ENCODE measurements around the gene VPS72.

The VPS72 gene

DNA sequence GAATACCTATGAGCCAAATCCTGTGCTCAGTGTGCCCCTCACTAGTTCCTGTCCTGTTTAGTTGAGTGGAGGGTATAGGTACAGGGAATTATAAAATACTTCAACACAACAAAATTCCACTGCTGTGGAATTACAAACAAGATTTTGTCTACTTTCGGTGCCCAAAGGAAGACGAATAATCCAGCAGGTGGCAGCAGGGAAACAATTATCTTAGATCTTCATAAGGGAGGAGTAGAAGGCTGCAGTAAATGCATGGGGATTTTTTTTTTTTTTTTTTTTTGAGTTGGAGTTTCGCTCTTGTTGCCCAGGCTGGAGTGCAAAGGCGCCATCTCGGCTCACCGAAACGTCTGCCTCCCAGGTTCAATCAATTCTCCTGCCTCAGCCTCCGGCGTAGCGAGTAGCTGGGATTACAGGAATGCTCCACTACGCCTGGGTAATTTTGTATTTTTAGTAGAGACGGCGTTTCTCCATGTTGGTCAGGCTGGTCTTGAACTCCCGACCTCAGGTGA is 6.3 kb upstream of the VPS72 start:
- Histone ChIP-seq H3K27ac (ENCODE audit: extremely low read depth, low read depth, low read length) (peak overlapping the region; percentile 35; the same call in 1 of the 2 replicates), H3K4me3 (ENCODE audit: low read depth, low read length) (peak overlapping the region; percentile 26), H3K4me1 (ENCODE audit: control insufficient read depth, insufficient read depth, low read length) (no peaks in the 10 kb centered on the region; the same call in 1 of the 2 replicates), H3K9me3 (ENCODE audit: control insufficient read depth, insufficient read depth, low read depth, low read length) (no peaks in the 10 kb centered on the region), H3K36me3 (ENCODE audit: control insufficient read depth in 2 of 2, insufficient read depth in 1 of 2, low read length in 2 of 2) (no peaks in the 10 kb centered on the region; a peak in 1 of 3 replicates)
- POLR2A ChIA-PET: interaction anchor here (0.7 to 1.2 kb wide), 2 partner anchors 58 to 144 kb away, joined by 3 to 9 read pairs; partner anchors contain the start of gene PSMD4
- CTCF ChIA-PET: interaction anchor here (0.6 to 3.8 kb wide), 11 partner anchors 8 to 144 kb away, joined by 3 to 24 read pairs (median 3); no protein-coding TSS in a partner anchor
- TF ChIP-seq, protein P1, sequence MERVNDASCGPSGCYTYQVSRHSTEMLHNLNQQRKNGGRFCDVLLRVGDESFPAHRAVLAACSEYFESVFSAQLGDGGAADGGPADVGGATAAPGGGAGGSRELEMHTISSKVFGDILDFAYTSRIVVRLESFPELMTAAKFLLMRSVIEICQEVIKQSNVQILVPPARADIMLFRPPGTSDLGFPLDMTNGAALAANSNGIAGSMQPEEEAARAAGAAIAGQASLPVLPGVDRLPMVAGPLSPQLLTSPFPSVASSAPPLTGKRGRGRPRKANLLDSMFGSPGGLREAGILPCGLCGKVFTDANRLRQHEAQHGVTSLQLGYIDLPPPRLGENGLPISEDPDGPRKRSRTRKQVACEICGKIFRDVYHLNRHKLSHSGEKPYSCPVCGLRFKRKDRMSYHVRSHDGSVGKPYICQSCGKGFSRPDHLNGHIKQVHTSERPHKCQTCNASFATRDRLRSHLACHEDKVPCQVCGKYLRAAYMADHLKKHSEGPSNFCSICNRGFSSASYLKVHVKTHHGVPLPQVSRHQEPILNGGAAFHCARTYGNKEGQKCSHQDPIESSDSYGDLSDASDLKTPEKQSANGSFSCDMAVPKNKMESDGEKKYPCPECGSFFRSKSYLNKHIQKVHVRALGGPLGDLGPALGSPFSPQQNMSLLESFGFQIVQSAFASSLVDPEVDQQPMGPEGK (tag by site-specific recombination; IDR thresholded peaks at IDR 0.05): 0 out of 2 replicates have a peak, but pooled peaks have one; percentile 35
- 0 out of 2 replicates have a peak, but pooled peaks have one; percentile 35 for TF ChIP-seq KLF10 (tag by site-specific recombination; IDR thresholded peaks at IDR 0.05)
- TF ChIP-seq BCL11B (tag by site-specific recombination; IDR thresholded peaks at IDR 0.05; ENCODE audit: low read depth): no peak
- TF ChIP-seq SP2 (tag by site-specific recombination; IDR thresholded peaks at IDR 0.05): no peak
- TF ChIP-seq ZBTB17 (tag by site-specific recombination; IDR thresholded peaks at IDR 0.05): peak; percentile 78
- no peak for TF ChIP-seq ZNF19 (tag by site-specific recombination; IDR thresholded peaks at IDR 0.05; ENCODE audit: low read depth)
- TF ChIP-seq, protein P2, sequence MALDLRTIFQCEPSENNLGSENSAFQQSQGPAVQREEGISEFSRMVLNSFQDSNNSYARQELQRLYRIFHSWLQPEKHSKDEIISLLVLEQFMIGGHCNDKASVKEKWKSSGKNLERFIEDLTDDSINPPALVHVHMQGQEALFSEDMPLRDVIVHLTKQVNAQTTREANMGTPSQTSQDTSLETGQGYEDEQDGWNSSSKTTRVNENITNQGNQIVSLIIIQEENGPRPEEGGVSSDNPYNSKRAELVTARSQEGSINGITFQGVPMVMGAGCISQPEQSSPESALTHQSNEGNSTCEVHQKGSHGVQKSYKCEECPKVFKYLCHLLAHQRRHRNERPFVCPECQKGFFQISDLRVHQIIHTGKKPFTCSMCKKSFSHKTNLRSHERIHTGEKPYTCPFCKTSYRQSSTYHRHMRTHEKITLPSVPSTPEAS (tag by site-specific recombination; IDR thresholded peaks at IDR 0.05): no peak
- TF ChIP-seq, protein P3, sequence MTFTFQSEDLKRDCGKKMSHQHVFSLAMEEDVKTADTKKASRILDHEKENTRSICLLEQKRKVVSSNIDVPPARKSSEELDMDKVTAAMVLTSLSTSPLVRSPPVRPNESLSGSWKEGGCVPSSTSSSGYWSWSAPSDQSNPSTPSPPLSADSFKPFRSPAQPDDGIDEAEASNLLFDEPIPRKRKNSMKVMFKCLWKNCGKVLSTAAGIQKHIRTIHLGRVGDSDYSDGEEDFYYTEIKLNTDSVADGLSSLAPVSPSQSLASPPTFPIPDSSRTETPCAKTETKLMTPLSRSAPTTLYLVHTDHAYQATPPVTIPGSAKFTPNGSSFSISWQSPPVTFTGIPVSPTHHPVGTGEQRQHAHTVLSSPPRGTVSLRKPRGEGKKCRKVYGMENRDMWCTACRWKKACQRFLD (tag by site-specific recombination; IDR thresholded peaks at IDR 0.05): no peak
- TF ChIP-seq, protein P4, sequence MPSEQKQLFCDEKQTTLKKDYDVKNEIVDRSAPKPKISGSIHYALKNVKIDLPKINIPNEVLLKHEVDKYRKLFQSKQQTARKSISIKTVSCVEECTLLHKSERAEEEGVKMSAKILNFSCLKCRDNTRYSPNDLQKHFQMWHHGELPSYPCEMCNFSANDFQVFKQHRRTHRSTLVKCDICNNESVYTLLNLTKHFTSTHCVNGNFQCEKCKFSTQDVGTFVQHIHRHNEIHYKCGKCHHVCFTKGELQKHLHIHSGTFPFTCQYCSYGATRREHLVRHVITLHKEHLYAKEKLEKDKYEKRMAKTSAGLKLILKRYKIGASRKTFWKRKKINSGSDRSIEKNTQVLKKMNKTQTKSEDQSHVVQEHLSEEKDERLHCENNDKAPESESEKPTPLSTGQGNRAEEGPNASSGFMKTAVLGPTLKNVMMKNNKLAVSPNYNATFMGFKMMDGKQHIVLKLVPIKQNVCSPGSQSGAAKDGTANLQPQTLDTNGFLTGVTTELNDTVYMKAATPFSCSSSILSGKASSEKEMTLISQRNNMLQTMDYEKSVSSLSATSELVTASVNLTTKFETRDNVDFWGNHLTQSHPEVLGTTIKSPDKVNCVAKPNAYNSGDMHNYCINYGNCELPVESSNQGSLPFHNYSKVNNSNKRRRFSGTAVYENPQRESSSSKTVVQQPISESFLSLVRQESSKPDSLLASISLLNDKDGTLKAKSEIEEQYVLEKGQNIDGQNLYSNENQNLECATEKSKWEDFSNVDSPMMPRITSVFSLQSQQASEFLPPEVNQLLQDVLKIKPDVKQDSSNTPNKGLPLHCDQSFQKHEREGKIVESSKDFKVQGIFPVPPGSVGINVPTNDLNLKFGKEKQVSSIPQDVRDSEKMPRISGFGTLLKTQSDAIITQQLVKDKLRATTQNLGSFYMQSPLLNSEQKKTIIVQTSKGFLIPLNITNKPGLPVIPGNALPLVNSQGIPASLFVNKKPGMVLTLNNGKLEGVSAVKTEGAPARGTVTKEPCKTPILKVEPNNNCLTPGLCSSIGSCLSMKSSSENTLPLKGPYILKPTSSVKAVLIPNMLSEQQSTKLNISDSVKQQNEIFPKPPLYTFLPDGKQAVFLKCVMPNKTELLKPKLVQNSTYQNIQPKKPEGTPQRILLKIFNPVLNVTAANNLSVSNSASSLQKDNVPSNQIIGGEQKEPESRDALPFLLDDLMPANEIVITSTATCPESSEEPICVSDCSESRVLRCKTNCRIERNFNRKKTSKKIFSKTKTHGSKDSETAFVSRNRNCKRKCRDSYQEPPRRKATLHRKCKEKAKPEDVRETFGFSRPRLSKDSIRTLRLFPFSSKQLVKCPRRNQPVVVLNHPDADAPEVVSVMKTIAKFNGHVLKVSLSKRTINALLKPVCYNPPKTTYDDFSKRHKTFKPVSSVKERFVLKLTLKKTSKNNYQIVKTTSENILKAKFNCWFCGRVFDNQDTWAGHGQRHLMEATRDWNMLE (tag by site-specific recombination; conservative IDR thresholded peaks at IDR 0.05; ENCODE audit: low read depth): 0 out of 2 replicates have a peak, but pooled peaks have one; percentile 3
- no peak for TF ChIP-seq MEIS1 (CRISPR knock-in tag; IDR thresholded peaks at IDR 0.05; ENCODE audit: borderline replicate concordance)
- TF ChIP-seq ZNF707 (tag by site-specific recombination; IDR thresholded peaks at IDR 0.05): no peak
- TF ChIP-seq GLIS2 (tag by site-specific recombination; IDR thresholded peaks at IDR 0.05): no peak
- TF ChIP-seq, protein P5, sequence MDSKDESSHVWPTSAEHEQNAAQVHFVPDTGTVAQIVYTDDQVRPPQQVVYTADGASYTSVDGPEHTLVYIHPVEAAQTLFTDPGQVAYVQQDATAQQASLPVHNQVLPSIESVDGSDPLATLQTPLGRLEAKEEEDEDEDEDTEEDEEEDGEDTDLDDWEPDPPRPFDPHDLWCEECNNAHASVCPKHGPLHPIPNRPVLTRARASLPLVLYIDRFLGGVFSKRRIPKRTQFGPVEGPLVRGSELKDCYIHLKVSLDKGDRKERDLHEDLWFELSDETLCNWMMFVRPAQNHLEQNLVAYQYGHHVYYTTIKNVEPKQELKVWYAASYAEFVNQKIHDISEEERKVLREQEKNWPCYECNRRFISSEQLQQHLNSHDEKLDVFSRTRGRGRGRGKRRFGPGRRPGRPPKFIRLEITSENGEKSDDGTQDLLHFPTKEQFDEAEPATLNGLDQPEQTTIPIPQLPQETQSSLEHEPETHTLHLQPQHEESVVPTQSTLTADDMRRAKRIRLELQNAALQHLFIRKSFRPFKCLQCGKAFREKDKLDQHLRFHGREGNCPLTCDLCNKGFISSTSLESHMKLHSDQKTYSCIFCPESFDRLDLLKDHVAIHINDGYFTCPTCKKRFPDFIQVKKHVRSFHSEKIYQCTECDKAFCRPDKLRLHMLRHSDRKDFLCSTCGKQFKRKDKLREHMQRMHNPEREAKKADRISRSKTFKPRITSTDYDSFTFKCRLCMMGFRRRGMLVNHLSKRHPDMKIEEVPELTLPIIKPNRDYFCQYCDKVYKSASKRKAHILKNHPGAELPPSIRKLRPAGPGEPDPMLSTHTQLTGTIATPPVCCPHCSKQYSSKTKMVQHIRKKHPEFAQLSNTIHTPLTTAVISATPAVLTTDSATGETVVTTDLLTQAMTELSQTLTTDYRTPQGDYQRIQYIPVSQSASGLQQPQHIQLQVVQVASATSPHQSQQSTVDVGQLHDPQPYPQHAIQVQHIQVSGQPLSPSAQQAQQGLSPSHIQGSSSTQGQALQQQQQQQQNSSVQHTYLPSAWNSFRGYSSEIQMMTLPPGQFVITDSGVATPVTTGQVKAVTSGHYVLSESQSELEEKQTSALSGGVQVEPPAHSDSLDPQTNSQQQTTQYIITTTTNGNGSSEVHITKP (tag by site-specific recombination; IDR thresholded peaks at IDR 0.05): peak; percentile 55
- TF ChIP-seq ZNF366 (tag by site-specific recombination; conservative IDR thresholded peaks at IDR 0.05): peak; percentile 81
- no peak for TF ChIP-seq ZBTB20 (tag by site-specific recombination; IDR thresholded peaks at IDR 0.05)
- TF ChIP-seq ZNF155 (tag by site-specific recombination; IDR thresholded peaks at IDR 0.05): no peak
- TF ChIP-seq WT1 (tag by site-specific recombination; IDR thresholded peaks at IDR 0.05): 0 out of 2 replicates have a peak, but pooled peaks have one; percentile 25
- TF ChIP-seq ZBTB7A (tag by site-specific recombination; IDR thresholded peaks at IDR 0.05; ENCODE audit: low read depth): no peak
- TF ChIP-seq ZNF2 (tag by site-specific recombination; IDR thresholded peaks at IDR 0.05): peak; percentile 57; the same call in 1 of the 2 replicates
- TF ChIP-seq, protein P6, sequence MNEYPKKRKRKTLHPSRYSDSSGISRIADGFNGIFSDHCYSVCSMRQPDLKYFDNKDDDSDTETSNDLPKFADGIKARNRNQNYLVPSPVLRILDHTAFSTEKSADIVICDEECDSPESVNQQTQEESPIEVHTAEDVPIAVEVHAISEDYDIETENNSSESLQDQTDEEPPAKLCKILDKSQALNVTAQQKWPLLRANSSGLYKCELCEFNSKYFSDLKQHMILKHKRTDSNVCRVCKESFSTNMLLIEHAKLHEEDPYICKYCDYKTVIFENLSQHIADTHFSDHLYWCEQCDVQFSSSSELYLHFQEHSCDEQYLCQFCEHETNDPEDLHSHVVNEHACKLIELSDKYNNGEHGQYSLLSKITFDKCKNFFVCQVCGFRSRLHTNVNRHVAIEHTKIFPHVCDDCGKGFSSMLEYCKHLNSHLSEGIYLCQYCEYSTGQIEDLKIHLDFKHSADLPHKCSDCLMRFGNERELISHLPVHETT (tag by site-specific recombination; IDR thresholded peaks at IDR 0.05): no peak
- TF ChIP-seq ZNF514 (tag by site-specific recombination; IDR thresholded peaks at IDR 0.05): no peak
- TF ChIP-seq GLIS1 (tag by site-specific recombination; IDR thresholded peaks at IDR 0.05): no peak
- TF ChIP-seq ZNF404 (tag by site-specific recombination; IDR thresholded peaks at IDR 0.05): no peak
